ENCODE measurements around the gene CCNT1. TPM values are rescaled to one million over a fixed set of nuclear protein-coding genes. Genes with fewer than 3 reads are reported as not detected.

The CCNT1 gene
- total and polyA plus RNA-seq, 2 of the 13 experiments (the other 11 are each of a cell fraction or from before 2014, with no cell fraction given) = 18.0 to 28.2 TPM

DNA sequence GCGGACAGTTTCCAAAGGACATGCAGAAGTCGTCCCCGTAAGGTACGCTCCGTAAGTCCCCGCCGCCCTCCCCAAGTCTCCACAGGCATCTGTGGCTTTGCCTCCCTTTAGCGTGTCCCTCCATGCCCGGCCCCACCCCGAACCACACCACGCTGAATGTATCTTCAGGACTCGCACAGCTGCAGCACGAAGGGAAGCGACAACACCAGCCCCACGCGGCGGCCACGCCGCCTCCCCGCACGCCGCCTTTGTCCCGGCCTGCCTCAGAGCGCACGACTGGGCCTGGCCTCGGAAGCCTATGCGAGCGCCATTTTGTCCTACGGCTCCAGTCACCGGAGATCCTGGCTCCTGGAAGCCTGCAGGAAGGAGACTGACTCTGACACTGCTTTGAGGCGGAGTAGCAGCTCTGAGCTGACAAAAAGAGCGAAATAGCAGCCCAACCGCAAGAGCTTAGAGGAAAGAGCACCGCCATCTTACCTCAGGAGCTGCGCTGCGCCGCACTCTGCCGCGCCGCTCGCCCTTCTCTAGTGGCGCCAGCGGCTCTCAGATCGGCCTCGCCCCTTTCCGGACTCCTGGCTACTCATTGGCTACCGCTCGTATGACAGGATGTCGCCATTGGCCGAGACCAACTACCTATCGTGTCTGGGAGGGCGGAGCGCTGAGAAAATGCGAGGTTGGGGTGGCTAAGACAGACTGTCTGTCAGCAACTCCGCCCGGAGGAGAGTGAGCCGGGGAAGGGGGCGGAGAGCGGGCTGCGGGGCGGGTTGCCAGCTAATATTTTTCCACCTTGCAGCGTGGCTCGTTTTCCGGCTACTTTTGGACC is 34.6 kb downstream of the CCNT1 start, which contains the start of gene KANSL2 (continued):
- TF ChIP-seq SMARCE1 (IDR thresholded peaks at IDR 0.05; ENCODE audit: borderline replicate concordance) = no peak
- TF ChIP-seq, protein P1, sequence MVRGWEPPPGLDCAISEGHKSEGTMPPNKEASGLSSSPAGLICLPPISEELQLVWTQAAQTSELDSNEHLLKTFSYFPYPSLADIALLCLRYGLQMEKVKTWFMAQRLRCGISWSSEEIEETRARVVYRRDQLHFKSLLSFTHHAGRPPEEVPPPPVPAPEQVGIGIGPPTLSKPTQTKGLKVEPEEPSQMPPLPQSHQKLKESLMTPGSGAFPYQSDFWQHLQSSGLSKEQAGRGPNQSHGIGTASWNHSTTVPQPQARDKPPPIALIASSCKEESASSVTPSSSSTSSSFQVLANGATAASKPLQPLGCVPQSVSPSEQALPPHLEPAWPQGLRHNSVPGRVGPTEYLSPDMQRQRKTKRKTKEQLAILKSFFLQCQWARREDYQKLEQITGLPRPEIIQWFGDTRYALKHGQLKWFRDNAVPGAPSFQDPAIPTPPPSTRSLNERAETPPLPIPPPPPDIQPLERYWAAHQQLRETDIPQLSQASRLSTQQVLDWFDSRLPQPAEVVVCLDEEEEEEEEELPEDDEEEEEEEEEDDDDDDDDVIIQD (CRISPR knock-in tag; IDR thresholded peaks at IDR 0.05; ENCODE audit: low read depth) = peak; percentile 85; the same call in 1 of the 2 replicates
- TF ChIP-seq CC2D1A (CRISPR knock-in tag; IDR thresholded peaks at IDR 0.05) = 0 out of 2 replicates have a peak, but pooled peaks have one; percentile 59
- peak; percentile 83; the same call in 1 of the 2 replicates for TF ChIP-seq ZNF232 (CRISPR knock-in tag; IDR thresholded peaks at IDR 0.05; ENCODE audit: borderline replicate concordance)
- TF ChIP-seq ZNF124 (CRISPR knock-in tag; IDR thresholded peaks at IDR 0.05) = peak; percentile 94
- TF ChIP-seq GFI1 (CRISPR knock-in tag; IDR thresholded peaks at IDR 0.05; ENCODE audit: borderline replicate concordance) = no peak; the same call in 1 of the 2 replicates
- TF ChIP-seq, protein P2, sequence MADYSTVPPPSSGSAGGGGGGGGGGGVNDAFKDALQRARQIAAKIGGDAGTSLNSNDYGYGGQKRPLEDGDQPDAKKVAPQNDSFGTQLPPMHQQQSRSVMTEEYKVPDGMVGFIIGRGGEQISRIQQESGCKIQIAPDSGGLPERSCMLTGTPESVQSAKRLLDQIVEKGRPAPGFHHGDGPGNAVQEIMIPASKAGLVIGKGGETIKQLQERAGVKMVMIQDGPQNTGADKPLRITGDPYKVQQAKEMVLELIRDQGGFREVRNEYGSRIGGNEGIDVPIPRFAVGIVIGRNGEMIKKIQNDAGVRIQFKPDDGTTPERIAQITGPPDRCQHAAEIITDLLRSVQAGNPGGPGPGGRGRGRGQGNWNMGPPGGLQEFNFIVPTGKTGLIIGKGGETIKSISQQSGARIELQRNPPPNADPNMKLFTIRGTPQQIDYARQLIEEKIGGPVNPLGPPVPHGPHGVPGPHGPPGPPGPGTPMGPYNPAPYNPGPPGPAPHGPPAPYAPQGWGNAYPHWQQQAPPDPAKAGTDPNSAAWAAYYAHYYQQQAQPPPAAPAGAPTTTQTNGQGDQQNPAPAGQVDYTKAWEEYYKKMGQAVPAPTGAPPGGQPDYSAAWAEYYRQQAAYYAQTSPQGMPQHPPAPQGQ (CRISPR knock-in tag; IDR thresholded peaks at IDR 0.05; ENCODE audit: borderline replicate concordance) = no peak
- TF ChIP-seq, protein P3, sequence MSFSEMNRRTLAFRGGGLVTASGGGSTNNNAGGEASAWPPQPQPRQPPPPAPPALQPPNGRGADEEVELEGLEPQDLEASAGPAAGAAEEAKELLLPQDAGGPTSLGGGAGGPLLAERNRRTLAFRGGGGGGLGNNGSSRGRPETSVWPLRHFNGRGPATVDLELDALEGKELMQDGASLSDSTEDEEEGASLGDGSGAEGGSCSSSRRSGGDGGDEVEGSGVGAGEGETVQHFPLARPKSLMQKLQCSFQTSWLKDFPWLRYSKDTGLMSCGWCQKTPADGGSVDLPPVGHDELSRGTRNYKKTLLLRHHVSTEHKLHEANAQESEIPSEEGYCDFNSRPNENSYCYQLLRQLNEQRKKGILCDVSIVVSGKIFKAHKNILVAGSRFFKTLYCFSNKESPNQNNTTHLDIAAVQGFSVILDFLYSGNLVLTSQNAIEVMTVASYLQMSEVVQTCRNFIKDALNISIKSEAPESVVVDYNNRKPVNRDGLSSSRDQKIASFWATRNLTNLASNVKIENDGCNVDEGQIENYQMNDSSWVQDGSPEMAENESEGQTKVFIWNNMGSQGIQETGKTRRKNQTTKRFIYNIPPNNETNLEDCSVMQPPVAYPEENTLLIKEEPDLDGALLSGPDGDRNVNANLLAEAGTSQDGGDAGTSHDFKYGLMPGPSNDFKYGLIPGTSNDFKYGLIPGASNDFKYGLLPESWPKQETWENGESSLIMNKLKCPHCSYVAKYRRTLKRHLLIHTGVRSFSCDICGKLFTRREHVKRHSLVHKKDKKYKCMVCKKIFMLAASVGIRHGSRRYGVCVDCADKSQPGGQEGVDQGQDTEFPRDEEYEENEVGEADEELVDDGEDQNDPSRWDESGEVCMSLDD (CRISPR knock-in tag; IDR thresholded peaks at IDR 0.05; ENCODE audit: borderline replicate concordance) = no peak
- peak; percentile 97 for TF ChIP-seq KMT2A (CRISPR knock-in tag; IDR thresholded peaks at IDR 0.05)
- peak; percentile 49 for TF ChIP-seq CBFB (CRISPR knock-in tag; IDR thresholded peaks at IDR 0.05)
- TF ChIP-seq, protein P4, sequence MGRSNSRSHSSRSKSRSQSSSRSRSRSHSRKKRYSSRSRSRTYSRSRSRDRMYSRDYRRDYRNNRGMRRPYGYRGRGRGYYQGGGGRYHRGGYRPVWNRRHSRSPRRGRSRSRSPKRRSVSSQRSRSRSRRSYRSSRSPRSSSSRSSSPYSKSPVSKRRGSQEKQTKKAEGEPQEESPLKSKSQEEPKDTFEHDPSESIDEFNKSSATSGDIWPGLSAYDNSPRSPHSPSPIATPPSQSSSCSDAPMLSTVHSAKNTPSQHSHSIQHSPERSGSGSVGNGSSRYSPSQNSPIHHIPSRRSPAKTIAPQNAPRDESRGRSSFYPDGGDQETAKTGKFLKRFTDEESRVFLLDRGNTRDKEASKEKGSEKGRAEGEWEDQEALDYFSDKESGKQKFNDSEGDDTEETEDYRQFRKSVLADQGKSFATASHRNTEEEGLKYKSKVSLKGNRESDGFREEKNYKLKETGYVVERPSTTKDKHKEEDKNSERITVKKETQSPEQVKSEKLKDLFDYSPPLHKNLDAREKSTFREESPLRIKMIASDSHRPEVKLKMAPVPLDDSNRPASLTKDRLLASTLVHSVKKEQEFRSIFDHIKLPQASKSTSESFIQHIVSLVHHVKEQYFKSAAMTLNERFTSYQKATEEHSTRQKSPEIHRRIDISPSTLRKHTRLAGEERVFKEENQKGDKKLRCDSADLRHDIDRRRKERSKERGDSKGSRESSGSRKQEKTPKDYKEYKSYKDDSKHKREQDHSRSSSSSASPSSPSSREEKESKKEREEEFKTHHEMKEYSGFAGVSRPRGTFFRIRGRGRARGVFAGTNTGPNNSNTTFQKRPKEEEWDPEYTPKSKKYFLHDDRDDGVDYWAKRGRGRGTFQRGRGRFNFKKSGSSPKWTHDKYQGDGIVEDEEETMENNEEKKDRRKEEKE (IDR thresholded peaks at IDR 0.05) = no peak
- TF ChIP-seq SMC3 (IDR thresholded peaks at IDR 0.05; ENCODE audit: low read length) = no peak
- peak; percentile 60; the same call in 1 of the 2 replicates for TF ChIP-seq HMG20B (CRISPR knock-in tag; conservative IDR thresholded peaks at IDR 0.05)
- TF ChIP-seq, protein P5, sequence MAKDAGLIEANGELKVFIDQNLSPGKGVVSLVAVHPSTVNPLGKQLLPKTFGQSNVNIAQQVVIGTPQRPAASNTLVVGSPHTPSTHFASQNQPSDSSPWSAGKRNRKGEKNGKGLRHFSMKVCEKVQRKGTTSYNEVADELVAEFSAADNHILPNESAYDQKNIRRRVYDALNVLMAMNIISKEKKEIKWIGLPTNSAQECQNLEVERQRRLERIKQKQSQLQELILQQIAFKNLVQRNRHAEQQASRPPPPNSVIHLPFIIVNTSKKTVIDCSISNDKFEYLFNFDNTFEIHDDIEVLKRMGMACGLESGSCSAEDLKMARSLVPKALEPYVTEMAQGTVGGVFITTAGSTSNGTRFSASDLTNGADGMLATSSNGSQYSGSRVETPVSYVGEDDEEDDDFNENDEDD (CRISPR knock-in tag; IDR thresholded peaks at IDR 0.05; ENCODE audit: borderline replicate concordance) = peak; percentile 64; the same call in 1 of the 2 replicates
- TF ChIP-seq, protein P6, sequence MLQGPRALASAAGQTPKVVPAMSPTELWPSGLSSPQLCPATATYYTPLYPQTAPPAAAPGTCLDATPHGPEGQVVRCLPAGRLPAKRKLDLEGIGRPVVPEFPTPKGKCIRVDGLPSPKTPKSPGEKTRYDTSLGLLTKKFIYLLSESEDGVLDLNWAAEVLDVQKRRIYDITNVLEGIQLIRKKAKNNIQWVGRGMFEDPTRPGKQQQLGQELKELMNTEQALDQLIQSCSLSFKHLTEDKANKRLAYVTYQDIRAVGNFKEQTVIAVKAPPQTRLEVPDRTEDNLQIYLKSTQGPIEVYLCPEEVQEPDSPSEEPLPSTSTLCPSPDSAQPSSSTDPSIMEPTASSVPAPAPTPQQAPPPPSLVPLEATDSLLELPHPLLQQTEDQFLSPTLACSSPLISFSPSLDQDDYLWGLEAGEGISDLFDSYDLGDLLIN (CRISPR knock-in tag; IDR thresholded peaks at IDR 0.05; ENCODE audit: borderline replicate concordance) = no peak
- TF ChIP-seq ZNF614 (CRISPR knock-in tag; IDR thresholded peaks at IDR 0.05; ENCODE audit: borderline replicate concordance) = peak; percentile 44; the same call in 1 of the 2 replicates
